Activated naive CD8-positive, alpha-beta T cell (primary cell): ENCODE measurements around the gene ZNF536.
"Not testable (repeated sequence)": the region's sequence is repeated elsewhere in the genome, so short reads cannot be mapped to it uniquely, and the experiment has no call there.

Experiments
- H3K27ac Mint-ChIP-seq: one replicate; pipeline ENCODE4 v1.8.0; 2021; ENCODE audit warnings: mixed read lengths
- H3K27me3 Mint-ChIP-seq: one replicate; pipeline ENCODE4 v1.8.0; 2021; ENCODE audit warnings: mixed read lengths
- H3K36me3 Mint-ChIP-seq: one replicate; pipeline ENCODE4 v1.8.0; 2021; ENCODE audit warnings: mixed read lengths
- H3K4me1 Mint-ChIP-seq: one replicate; pipeline ENCODE4 v1.8.0; 2021; ENCODE audit warnings: low read depth, mixed read lengths
- H3K4me3 Mint-ChIP-seq: one replicate; pipeline ENCODE4 v1.8.0; 2021; ENCODE audit warnings: mild to moderate bottlenecking, mixed read lengths
- H3K9me3 Mint-ChIP-seq: one replicate; pipeline ENCODE4 v1.8.0; 2021; ENCODE audit warnings: low read depth, mixed read lengths

The ZNF536 gene

GRCh38 chr19:30497034-30497433 is 124.8 kb downstream of the ZNF536 start:
- no peak overlapping the region for H3K27ac Mint-ChIP-seq
- H3K4me3 Mint-ChIP-seq = no peak overlapping the region
- H3K27me3 Mint-ChIP-seq = peaks cover 2% of the 10 kb centered on the region
- H3K36me3 Mint-ChIP-seq = no peaks in the 10 kb centered on the region
- no peaks in the 10 kb centered on the region for H3K9me3 Mint-ChIP-seq
- H3K4me1 Mint-ChIP-seq = no peaks in the 10 kb centered on the region

GRCh38 chr19:30498085-30498484 is 125.9 kb downstream of the ZNF536 start:
- not testable (repeated sequence) for H3K27ac Mint-ChIP-seq, H3K4me1 Mint-ChIP-seq, H3K4me3 Mint-ChIP-seq, H3K36me3 Mint-ChIP-seq, H3K9me3 Mint-ChIP-seq, H3K27me3 Mint-ChIP-seq

DNA sequence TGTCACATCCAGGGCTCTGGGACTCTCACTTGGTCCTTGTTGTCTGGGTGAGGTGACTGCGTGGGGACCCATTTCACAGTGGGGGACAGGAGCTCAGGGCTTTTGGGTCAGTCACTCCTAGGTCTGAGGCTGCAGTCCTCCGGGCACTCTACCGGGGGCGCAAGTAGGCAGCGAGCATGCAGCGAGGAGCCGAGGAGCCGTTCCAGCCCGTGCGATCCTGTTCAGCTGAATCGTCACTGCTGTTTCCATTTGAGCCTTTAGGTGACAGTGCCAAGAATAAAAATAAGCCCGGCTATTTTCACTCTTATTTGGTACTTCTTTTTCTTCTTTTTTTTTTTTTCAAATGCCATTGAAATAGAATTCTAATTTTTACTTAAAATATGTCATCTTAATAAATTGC is 126.5 kb downstream of the ZNF536 start:
- H3K4me1 Mint-ChIP-seq = no peaks in the 10 kb centered on the region
- peaks cover 10% of the 10 kb centered on the region for H3K27me3 Mint-ChIP-seq
- no peaks in the 10 kb centered on the region for H3K9me3 Mint-ChIP-seq
- H3K27ac Mint-ChIP-seq = no peak overlapping the region
- no peaks in the 10 kb centered on the region for H3K36me3 Mint-ChIP-seq
- H3K4me3 Mint-ChIP-seq = no peak overlapping the region

- Mint-ChIP-seq H3K4me1 (no peaks in the 10 kb centered on the region), H3K27ac (no peak overlapping the region), H3K36me3 (no peaks in the 10 kb centered on the region), H3K27me3 (peaks cover 12% of the 10 kb centered on the region), H3K4me3 (no peak overlapping the region), H3K9me3 (no peaks in the 10 kb centered on the region)
These were observed 132.1 kb downstream of the ZNF536 start for GRCh38 chr19:30504272-30504671.

DNA sequence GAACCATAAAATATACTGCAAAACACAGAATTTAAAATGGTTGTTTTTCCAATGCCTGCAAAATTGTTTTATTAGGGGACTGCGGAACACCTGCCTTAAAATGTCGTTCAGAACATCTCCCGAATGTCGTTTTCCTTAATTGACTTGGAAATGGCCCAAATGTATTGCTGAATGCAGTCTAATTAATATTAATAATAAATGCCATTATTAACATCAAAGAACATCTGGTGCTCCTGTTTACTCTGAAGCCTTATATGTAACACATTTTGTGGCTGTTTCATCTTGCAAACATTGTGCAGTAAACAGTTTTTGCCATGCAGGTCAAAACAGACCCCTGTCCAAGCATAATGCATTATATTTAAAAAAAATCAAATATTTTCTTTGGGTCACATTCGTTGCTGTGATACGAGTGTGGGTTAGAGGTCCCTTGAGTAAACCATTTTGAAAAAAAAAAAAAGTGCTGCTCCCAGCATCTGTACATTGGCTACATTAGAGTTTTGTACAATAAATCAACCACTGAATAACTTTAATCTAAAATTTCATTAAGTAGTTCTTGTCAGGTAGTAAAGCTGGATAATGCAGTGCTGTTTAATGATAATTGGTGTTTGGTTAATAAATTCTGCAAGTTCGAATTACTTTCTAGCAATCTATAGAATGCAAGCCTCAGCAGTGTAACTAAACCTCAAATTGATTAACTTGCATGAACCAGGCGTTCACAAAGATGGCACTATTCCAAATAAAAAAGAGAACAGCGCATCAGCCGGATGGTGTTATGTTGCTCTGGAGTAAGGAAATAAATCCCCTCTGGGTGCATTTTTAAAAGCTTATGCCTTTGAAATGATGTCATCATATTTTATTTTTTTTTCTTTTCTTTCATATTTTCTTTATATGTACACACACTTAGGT is 140.2 kb downstream of the ZNF536 start:
- H3K27ac Mint-ChIP-seq = no peak overlapping the region
- no peaks in the 10 kb centered on the region for H3K4me1 Mint-ChIP-seq
- H3K9me3 Mint-ChIP-seq = no peaks in the 10 kb centered on the region
- no peak overlapping the region for H3K4me3 Mint-ChIP-seq
- no peaks in the 10 kb centered on the region for H3K36me3 Mint-ChIP-seq
- no peaks in the 10 kb centered on the region for H3K27me3 Mint-ChIP-seq

- no peak overlapping the region for H3K27ac Mint-ChIP-seq
- H3K4me3 Mint-ChIP-seq = no peak overlapping the region
- no peaks in the 10 kb centered on the region for H3K27me3 Mint-ChIP-seq
- no peaks in the 10 kb centered on the region for H3K36me3 Mint-ChIP-seq
- no peaks in the 10 kb centered on the region for H3K4me1 Mint-ChIP-seq
- H3K9me3 Mint-ChIP-seq = no peaks in the 10 kb centered on the region
These were observed 140.9 kb downstream of the ZNF536 start for GRCh38 chr19:30513082-30513411.

DNA sequence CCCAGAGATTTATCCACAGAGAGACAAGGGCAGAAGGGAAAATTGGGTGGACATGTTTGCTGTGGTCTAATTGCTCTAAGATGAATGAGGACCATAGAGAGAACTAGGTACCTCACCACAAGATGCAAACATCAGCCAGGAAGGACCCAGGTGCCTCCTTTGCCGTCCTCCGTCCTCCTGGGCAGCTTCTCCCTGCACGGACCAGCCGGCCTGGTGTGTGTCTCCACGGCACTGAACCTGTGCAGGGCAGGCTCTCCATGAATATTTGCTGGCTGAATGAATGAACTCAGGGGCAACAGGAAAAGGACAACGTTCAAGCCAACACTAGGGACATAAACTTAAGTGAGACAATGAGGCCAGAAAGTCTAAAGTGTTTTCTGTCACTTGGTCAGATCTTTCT is 143.9 kb downstream of the ZNF536 start:
- no peaks in the 10 kb centered on the region for H3K36me3 Mint-ChIP-seq
- H3K9me3 Mint-ChIP-seq = no peaks in the 10 kb centered on the region
- H3K4me1 Mint-ChIP-seq = no peaks in the 10 kb centered on the region
- H3K27me3 Mint-ChIP-seq = no peaks in the 10 kb centered on the region
- no peak overlapping the region for H3K4me3 Mint-ChIP-seq
- no peak overlapping the region for H3K27ac Mint-ChIP-seq

DNA sequence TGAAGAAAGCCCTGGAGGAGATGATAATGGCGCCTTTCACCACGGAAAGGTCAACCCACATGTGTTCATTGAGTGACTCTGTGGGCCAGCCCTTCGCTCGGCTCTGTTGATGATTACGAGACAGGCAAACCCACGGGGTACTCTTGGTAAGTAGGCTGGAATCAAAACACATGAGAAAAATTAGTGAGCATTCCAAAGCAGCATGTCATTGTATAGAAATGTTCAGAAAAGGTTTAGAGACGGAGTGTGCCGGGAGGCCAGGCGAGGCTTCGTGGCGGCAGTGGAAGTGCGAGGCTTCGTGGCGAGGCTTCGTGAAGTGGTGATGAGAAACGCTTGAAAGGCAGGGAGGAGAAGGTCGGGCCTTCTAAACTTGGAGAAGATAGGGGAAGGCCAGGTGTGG is 144.3 kb downstream of the ZNF536 start:
- Mint-ChIP-seq H3K36me3 (no peaks in the 10 kb centered on the region), H3K27ac (no peak overlapping the region), H3K4me3 (no peak overlapping the region), H3K4me1 (no peaks in the 10 kb centered on the region), H3K9me3 (no peaks in the 10 kb centered on the region), H3K27me3 (no peaks in the 10 kb centered on the region)

GRCh38 chr19:30518965-30519606 is 146.9 kb downstream of the ZNF536 start:
- Mint-ChIP-seq H3K4me1 (no peaks in the 10 kb centered on the region), H3K27ac (no peak overlapping the region), H3K36me3 (no peaks in the 10 kb centered on the region), H3K4me3 (no peak overlapping the region), H3K9me3 (no peaks in the 10 kb centered on the region), H3K27me3 (no peaks in the 10 kb centered on the region)

GRCh38 chr19:30519607-30520205 is 147.5 kb downstream of the ZNF536 start:
- Mint-ChIP-seq H3K4me3 (no peak overlapping the region), H3K4me1 (no peaks in the 10 kb centered on the region), H3K36me3 (no peaks in the 10 kb centered on the region), H3K27ac (no peak overlapping the region), H3K27me3 (no peaks in the 10 kb centered on the region), H3K9me3 (no peaks in the 10 kb centered on the region)

- Mint-ChIP-seq H3K27me3 (peaks cover 3% of the 10 kb centered on the region), H3K4me1 (no peaks in the 10 kb centered on the region), H3K4me3 (no peak overlapping the region), H3K9me3 (no peaks in the 10 kb centered on the region), H3K36me3 (no peaks in the 10 kb centered on the region), H3K27ac (no peak overlapping the region)
These were observed 148.7 kb downstream of the ZNF536 start for GRCh38 chr19:30520735-30521479.

DNA sequence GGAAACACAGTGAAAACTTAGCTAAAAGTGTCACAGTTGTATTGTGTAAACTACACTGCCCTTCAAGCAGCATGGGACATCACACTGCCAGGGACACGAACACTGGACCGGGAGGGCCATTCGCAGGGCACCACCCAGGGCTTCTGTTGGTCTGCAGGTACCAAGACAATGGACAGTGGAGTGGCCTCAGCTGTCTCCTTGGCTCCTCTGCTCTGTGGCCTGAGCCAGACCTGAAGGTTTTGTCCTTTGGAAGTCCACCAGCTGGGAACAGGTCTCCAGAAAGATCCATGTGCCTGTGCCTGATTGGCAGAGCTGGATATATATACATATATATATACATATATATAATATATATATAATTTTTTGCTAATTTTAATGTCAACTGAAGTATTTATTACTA is 149.8 kb downstream of the ZNF536 start:
- Mint-ChIP-seq H3K4me3 (no peak overlapping the region), H3K27me3 (peaks cover 3% of the 10 kb centered on the region), H3K36me3 (no peaks in the 10 kb centered on the region), H3K27ac (no peak overlapping the region), H3K9me3 (no peaks in the 10 kb centered on the region), H3K4me1 (no peaks in the 10 kb centered on the region)

DNA sequence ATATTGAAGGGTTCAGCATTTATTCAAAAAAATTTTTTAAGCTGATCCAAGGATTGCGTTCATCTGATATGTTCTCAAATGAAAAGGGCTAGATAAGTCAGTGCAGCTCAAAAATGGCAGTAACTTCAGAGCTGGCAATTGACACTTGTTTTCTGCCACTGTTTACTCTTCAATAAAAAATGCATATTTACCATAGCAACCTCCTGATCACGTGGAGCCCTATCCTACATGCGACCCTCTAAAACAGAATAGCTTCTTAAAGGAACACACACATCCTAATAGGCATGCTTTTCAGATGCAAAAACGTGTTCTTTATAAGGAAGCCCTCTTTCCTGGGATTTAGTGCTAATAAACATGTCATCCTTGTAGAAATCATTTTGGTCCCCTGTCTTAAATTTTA is 150.2 kb downstream of the ZNF536 start:
- Mint-ChIP-seq H3K27me3 (peaks cover 5% of the 10 kb centered on the region), H3K27ac (no peak overlapping the region), H3K9me3 (no peaks in the 10 kb centered on the region), H3K4me3 (no peak overlapping the region), H3K4me1 (no peaks in the 10 kb centered on the region), H3K36me3 (no peaks in the 10 kb centered on the region)

DNA sequence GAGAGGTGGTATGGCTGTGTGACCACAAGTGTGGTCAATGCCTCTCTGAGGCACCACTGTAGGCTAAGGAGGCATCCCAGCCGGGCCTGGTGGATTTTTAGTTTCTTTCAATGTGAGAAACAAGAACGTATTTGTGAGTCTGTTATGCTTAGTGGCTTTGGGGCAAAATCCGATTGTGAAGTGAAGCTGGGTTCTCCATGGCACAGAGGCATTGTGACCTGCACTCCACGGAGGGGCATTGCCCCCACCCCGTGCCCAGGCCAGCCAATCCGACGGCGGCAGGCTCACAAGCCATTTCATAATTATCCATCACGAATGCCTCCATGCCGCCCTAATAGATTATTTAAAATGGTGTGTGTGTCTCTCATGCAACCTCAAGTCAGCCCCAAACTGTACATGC is 151.6 kb downstream of the ZNF536 start:
- Mint-ChIP-seq H3K4me1 (no peaks in the 10 kb centered on the region), H3K4me3 (no peak overlapping the region), H3K27me3 (peaks cover 5% of the 10 kb centered on the region), H3K27ac (no peak overlapping the region), H3K9me3 (no peaks in the 10 kb centered on the region), H3K36me3 (no peaks in the 10 kb centered on the region)

DNA sequence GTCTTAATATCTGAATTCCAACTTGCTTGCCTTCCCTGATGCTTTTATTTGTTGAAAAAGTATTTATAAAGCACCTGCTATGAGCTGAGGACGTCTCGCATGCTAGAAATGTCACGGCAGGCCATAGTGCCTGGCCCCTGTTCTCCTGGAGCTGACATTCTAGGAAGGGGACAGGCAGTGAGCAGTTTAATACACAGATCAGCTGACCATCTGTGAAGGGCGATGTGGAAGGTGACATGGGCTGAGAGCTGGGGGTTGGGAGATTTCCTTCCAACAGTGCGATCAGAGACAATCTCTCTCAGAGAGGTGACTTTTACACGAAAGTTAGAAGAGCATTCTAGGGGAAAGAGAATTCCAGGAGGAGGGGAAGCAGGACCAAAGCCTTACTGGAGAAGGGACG is 153.2 kb downstream of the ZNF536 start:
- H3K4me3 Mint-ChIP-seq = no peak overlapping the region
- H3K27ac Mint-ChIP-seq = no peak overlapping the region
- no peaks in the 10 kb centered on the region for H3K9me3 Mint-ChIP-seq
- peaks cover 5% of the 10 kb centered on the region for H3K27me3 Mint-ChIP-seq
- no peaks in the 10 kb centered on the region for H3K36me3 Mint-ChIP-seq
- no peaks in the 10 kb centered on the region for H3K4me1 Mint-ChIP-seq
